Breast epithelium (tissue), 3 donors: Measurements from ENCODE around the gene DRD2.

Source experiments
- CTCF ChIP-seq, 3 donors: fragments of 450-650 bp; IDR thresholded peaks; one replicate each; pipeline ENCODE4 v1.5.1; 2016 to 2017; ENCODE audit warnings: antibody characterized with exemption in 3 of 3, mild to moderate bottlenecking in 3 of 3, moderate library complexity in 3 of 3
- POLR2A ChIP-seq: fragments of 450-650 bp; IDR thresholded peaks from one replicate; pipeline ENCODE4 v1.6.1; 2016; ENCODE audit warnings: antibody characterized with exemption, mild to moderate bottlenecking, moderate library complexity
- POLR2AphosphoS5 ChIP-seq, 3 donors: sonication (generic); formaldehyde crosslinking; IDR thresholded peaks; one replicate each; pipeline ENCODE4 v1.6.1; 2017; ENCODE audit warnings: antibody characterized with exemption in 3 of 3

GRCh38 chr11:113363406-113363805 is 111.8 kb downstream of the DRD2 start:
- TF ChIP-seq CTCF (IDR thresholded peaks at IDR 0.05): no peak
- TF ChIP-seq POLR2AphosphoS5 (IDR thresholded peaks at IDR 0.05): no peak
- no peak for TF ChIP-seq POLR2A
